Right ventricle myocardium inferior (tissue), 1 donor: ENCODE measurements around the gene NUDT14. TPM values are rescaled to one million over a fixed set of nuclear protein-coding genes. Genes with fewer than 3 reads are reported as not detected.
A peak's percentile ranks its signal among the peaks of the same experiment; 100 is the strongest.

Experiments used
- ATAC-seq: fragments of 200-7000 bp; cut with Tn5 transposase; one replicate; pipeline ENCODE4 v1.9.1; 2020; ENCODE audit warnings: mild to moderate bottlenecking, moderate library complexity
- DNase-seq: peaks from one replicate; pipeline ENCODE4 v3.0.0; 2021; ENCODE audit errors: missing footprints
- intact Hi-C: fragments of 100-400 bp; cut with DNase I; formaldehyde crosslinking; loops from one replicate; pipeline ENCODE4 v1.11.0; 2022
- total RNA-seq: library from RNA; stranded (reverse); fragmentation: NEBNext Ultra II Directional; extraction: Animal tissue kit (Norgen Biotek cat#: 25700); gene quantifications from one replicate; pipeline ENCODE4 v1.2.1, GENCODE V29; 2021
- donor health status: DM: no; HTN: yes; CAD: no; lungs with severe emphysema.

NUDT14 gene
- total RNA-seq, 1 donor from 2014 or later = 33.9 TPM

DNA sequence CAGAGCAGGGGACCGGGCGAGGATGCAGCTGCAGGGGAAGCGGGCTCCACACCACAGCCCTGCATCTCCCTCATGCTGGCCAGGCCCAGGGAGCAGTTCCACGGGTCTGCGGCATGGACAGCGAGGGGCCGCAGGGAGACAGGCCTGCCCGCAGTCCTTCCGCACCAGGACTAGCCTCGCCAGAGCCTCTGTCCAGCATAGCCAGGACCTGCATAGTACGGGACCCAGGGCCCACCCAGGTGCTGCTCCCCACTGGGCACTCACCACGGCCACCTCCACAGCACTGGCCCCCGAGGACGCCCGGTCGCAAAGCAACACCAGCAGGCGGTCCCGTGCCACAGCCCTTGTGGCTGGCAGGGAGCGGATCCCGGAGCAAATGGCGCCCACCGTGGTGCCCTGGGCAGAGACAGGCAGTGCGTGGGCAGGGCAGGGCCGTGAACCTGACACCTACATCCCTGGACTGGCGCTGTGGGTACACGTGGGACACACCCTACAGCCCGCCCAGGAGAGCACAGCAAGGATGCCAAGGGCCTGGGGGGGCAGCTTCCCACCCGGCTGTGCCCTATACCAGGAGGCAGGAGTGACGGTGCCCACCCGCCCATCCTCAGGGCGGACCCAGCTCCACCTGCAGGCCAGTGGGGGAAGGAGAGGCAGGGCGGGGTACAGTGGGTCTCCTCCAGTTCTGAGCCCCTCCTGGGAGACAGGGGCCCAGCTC lies 36.3 kb downstream of the NUDT14 start:
- intact Hi-C loops = no loop called here
- DNase-seq = peak; percentile 57
- no peak for ATAC-seq

- DNase-seq (peak; percentile 60), ATAC-seq (no peak)
- intact Hi-C loops = no loop called here
Observed at GRCh38 chr14:105144026-105144665, 37.0 kb downstream of the NUDT14 start.

DNA sequence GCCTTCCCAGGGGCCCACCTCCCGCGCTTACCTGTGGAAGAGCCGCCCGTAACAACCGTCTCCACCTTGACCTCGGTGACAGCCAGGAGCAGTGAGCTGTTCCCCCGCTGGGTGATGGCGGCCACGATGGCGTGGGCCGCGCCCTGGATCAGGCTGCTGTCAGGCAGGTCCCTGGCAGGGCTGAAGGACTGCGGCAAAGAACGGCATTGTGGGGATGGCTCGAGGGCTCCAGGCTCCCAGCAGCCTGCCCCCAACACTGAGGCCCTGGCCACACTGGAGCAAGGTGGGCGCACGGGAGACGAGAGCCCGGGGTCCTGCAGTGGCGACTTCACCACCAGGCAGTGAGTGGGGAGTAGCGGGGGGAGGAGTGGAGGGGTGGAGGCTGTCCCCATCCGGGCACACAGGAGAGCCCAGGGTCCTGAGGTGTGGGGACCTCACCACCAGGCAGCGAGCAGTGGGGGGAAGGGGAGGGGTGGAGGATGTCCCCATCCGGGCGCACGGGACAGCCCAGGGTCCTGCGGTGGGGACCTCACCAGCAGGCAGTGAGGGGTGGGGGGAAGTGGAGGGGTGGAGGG lies 37.6 kb downstream of the NUDT14 start:
- DNase-seq (peak; percentile 65), ATAC-seq (no peak)
- intact Hi-C loops = no loop called here

DNA sequence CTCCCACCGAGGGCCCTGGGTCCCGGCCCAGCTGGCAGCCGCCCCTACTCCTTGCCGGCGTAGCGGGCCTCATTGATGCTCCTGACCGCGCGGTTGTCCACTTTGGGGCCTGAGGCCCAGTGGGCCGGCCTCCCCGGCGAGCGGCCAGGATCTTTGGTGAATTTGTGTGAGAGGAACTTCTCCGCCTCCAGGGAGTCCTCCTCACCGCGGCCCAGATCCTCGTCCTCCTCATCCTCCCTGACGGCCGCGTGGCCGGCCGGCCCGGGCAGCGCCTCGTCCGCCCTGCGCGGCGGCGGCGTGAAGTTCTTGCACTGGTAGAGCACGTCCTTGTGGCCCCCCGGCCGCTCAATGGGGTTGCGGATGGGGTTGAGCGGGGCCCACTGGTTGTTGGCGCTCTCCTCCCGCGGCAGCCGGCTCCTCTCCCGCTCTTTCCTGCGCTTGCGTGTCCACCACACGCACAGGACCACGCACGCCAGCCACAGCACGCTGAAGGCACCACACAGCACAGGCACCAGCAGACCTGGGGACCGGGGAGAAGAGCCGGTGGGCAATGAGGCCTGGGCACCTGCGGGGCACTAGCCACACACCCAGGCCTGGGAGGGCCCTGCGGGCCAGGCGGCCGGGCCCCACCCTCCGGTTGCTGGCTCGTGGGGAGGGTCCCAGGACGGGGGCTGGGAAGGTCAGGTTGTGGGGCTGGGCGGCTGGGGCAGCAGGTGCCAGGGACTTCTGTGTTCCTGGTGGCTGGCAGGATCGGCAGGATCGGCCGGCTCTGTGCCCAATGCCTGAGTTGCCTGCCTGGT lies 38.3 kb downstream of the NUDT14 start:
- intact Hi-C loops = no loop called here
- DNase-seq (peak; percentile 58), ATAC-seq (no peak)

- DNase-seq (peak; percentile 58), ATAC-seq (no peak)
- intact Hi-C loops = no loop called here
Observed at GRCh38 chr14:105141486-105142281, 39.4 kb downstream of the NUDT14 start.

DNA sequence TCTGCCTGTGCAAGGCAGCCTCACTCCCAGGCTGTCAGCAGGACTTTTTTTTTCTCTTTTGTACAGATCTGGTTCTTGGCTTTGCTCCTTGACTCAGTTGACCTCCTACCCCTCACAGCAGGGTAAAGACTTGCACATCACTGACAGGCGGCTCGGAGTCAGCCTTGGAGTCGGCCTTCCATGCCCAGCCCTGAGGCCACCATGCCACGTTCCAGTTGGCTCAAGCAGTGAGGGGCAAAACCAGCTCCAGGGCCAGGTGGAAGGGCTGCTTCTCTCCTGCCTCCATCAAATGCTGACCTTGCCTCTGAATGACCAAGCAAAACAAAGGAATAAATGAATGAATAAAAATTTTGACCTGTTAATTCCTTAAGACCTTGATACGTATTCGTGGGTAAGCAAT lies 40.1 kb downstream of the NUDT14 start:
- intact Hi-C loops = no loop called here
- DNase-seq (peak; percentile 15), ATAC-seq (no peak)

DNA sequence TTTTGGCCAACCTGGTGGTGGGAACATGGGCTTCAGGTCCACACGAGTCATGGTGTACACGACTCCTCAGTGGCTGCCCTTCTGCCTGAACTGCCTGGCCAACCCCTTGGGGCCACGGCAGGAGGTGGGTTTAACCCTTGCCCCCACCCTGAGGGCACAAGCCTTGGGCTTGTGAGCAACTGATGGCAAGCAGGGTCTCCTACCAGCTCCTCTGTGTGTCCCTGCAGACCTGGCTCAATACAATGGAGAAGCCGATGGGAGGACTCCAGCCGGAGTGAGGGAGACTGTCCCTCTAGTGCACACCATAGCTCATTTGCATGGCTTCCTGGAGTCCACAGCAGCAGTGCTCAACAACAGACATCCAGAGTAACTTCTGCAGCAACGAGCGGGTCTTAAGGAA lies 40.5 kb downstream of the NUDT14 start:
- intact Hi-C loops = no loop called here
- ATAC-seq = no peak
- peak; percentile 39 for DNase-seq

DNA sequence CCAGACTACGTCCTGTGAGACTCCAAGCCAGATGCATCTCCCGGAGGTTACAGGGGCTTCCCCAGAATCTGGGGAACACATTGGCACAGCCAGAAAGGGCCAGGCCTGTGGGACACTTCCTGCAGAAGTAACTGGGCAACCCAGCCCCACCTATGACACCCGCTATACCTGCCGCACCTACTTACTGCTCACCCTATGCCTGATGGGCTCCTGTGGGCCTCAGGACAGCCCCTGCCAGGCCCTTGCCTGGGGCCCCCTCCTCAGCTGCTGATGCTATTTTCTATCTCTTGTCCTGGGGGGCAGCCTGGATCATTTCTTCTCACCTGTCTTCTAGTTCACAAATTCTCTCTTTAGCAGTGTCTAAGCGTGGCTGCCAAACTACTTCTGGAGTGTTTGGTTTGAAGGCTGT lies 41.3 kb downstream of the NUDT14 start:
- intact Hi-C loops = no loop called here
- ATAC-seq (no peak), DNase-seq (no peak)

- intact Hi-C loops = no loop called here
- ATAC-seq (no peak), DNase-seq (peak; percentile 20)
Observed at GRCh38 chr14:105139212-105139825, 41.8 kb downstream of the NUDT14 start.

DNA sequence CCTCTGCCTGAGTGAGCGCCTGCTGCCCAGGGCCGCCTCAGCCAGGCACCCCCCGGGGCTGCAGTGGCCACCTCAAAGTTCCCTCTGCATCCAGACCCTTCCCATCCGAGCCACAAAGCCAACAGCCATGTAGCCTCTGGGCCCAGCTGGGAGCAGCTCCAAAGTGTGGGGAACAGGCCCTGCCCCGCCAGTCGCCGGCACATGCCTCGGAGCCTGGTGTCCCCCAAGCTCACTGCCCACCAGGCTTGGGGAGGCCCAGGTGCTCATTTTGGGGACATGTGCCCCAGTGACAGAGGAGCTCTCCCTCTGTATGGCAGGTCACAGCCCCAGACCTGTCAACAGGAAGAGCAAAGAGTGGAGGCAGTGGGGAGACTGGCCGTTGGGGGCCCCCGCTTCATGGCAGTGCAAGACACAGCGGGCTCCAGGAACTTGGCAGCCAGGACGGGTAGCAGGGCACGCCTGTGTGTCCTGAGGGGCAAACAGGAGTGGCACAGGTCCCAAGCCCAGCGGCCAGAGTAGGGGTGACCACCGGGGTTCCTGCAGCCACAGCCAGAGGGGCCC lies 42.5 kb downstream of the NUDT14 start:
- intact Hi-C loops = no loop called here
- ATAC-seq = no peak
- peak; percentile 14 for DNase-seq

- ATAC-seq = no peak
- DNase-seq = peak; percentile 57
- intact Hi-C loops = no loop called here
Observed at GRCh38 chr14:105138021-105138541, 43.0 kb downstream of the NUDT14 start.

DNA sequence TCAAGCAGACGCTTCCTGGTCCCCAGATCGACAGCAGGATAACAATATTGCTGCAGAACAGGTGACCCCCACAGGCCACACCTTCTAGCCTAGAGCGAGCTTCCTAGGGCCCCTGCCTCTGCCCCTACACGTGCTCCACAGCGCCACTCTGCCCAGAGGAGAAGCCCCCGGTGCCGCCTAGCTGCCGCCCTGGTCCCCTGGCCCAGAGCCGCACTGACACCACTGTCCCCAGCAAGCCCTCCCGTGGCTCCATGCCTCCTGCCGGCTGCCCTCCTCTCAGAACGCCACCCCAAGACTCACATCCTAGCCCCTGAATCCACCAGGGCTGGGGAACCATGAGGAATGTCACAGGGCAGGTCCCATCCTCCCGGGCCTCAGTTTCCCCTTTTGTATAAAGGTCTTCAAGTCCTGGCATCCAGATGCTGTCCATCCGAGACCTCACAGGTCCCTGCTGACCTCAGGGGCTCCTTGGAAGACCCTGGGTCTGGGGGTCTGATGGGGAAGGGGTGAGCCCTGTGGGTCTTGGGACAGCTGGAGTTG lies 43.6 kb downstream of the NUDT14 start:
- no peak for ATAC-seq
- intact Hi-C loops = no loop called here
- peak; percentile 37 for DNase-seq

GRCh38 chr14:105136401-105137322 lies 44.5 kb downstream of the NUDT14 start:
- DNase-seq (peak; percentile 45), ATAC-seq (no peak)
- intact Hi-C loops = no loop called here

- intact Hi-C loops = no loop called here
- DNase-seq = no peak
- ATAC-seq = no peak
Observed at GRCh38 chr14:105135700-105136395, 45.3 kb downstream of the NUDT14 start.

GRCh38 chr14:105132921-105133654 lies 48.0 kb downstream of the NUDT14 start:
- intact Hi-C loops = no loop called here
- ATAC-seq (no peak), DNase-seq (no peak)
